Gastroesophageal sphincter (tissue), 3 donors: ENCODE data around the gene LAMTOR1.

Source experiments
- CTCF ChIP-seq, 4 experiments: fragments of 200-600 bp in 2 of 4; fragments of 450-650 bp in 2 of 4; sonication (generic) in 1 of 4; IDR thresholded peaks; one replicate each; pipeline ENCODE4 v1.5.1; 2017 to 2019; ENCODE audit warnings: antibody characterized with exemption in 4 of 4, mild to moderate bottlenecking in 2 of 4, moderate library complexity in 2 of 4
- POLR2A ChIP-seq, 2 donors: fragments of 450-650 bp; IDR thresholded peaks; one replicate each; pipeline ENCODE4 v1.6.1; 2017; ENCODE audit warnings: antibody characterized with exemption in 2 of 2, mild to moderate bottlenecking in 2 of 2, moderate library complexity in 1 of 2

DNA sequence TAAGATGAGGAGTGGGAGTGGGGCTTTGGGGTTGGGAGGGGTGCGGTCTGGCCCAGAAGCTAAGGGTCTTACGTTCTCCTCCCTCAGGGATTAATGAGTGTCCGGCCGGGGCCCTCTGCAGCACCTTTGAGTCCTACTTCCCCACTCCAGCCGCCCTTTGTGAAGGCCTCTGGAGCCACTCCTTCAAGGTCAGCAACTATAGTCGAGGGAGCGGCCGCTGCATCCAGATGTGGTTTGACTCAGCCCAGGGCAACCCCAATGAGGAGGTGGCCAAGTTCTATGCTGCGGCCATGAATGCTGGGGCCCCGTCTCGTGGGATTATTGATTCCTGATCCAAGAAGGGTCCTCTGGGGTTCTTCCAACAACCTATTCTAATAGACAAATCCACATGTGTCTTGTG, 36.4 kb upstream of the LAMTOR1 start:
- no peak for TF ChIP-seq CTCF (IDR thresholded peaks at IDR 0.05)
- TF ChIP-seq POLR2A (IDR thresholded peaks at IDR 0.05): no peak
